ENCODE measurements around the gene PTPDC1.

The PTPDC1 gene

GRCh38 chr9:94082553-94082952 lies 1.7 kb upstream of the PTPDC1 start:
- H3K4me1 ChIP-seq (ENCODE audit: control insufficient read depth, insufficient read depth, low read depth, low read length), result peaks cover 7% of the 10 kb centered on the region
- no peak overlapping the region for H3K4me3 ChIP-seq (ENCODE audit: insufficient read depth in 1 of 2, low read depth in 1 of 2, low read length in 2 of 2)
- no peak for DNase-seq
- no peak overlapping the region for H3K23ac ChIP-seq (ENCODE audit: low read length in 2 of 2)
- no peak overlapping the region for H2AFZ ChIP-seq (ENCODE audit: low read depth, low read length)
- no peak overlapping the region for H3K27ac ChIP-seq (ENCODE audit: low read length, poor library complexity, severe bottlenecking)
- 80% methylated on average over 3 of the region's 3 CpGs for WGBS
- H3K4ac ChIP-seq (ENCODE audit: low read depth in 1 of 2, low read length in 2 of 2), result no peak overlapping the region
- H3K4me2 ChIP-seq (ENCODE audit: low read length, poor library complexity, severe bottlenecking), result no peak overlapping the region
- H2BK12ac ChIP-seq (ENCODE audit: low read length in 2 of 2), result no peak overlapping the region
- H3K27me3 ChIP-seq (ENCODE audit: control insufficient read depth in 1 of 2, insufficient read depth in 1 of 2, low read length in 2 of 2), result no peaks in the 10 kb centered on the region
- no peak overlapping the region for H3K18ac ChIP-seq (ENCODE audit: low read depth in 1 of 2, low read length in 2 of 2)
- H3K79me1 ChIP-seq (replicated peaks; ENCODE audit: low read length, poor library complexity, severe bottlenecking), result peaks cover 7% of the 10 kb centered on the region
- no peak overlapping the region for H4K91ac ChIP-seq (ENCODE audit: low read length)
- H3K9me3 ChIP-seq (ENCODE audit: control insufficient read depth, low read length), result no peaks in the 10 kb centered on the region
- H2BK15ac ChIP-seq (ENCODE audit: low read depth, poor library complexity, severe bottlenecking), result no peak overlapping the region
- H3K36me3 ChIP-seq (ENCODE audit: control insufficient read depth in 1 of 2, insufficient read depth in 2 of 2, low read depth in 1 of 2, low read length in 2 of 2), result peaks cover 4 to 18% of the 10 kb centered on the region in 2 experiments
- no peak overlapping the region for H3K9ac ChIP-seq (ENCODE audit: low read length)
- no peak overlapping the region for H4K8ac ChIP-seq (ENCODE audit: low read length)
- no peak overlapping the region for H2AK5ac ChIP-seq (ENCODE audit: low read length, severe bottlenecking)
- no peak overlapping the region for H2BK5ac ChIP-seq (ENCODE audit: low read depth, low read length, poor library complexity, severe bottlenecking)
- H3K14ac ChIP-seq (ENCODE audit: low read length in 2 of 2), result no peak overlapping the region
- H2BK120ac ChIP-seq (ENCODE audit: low read depth, low read length), result no peak overlapping the region

DNA sequence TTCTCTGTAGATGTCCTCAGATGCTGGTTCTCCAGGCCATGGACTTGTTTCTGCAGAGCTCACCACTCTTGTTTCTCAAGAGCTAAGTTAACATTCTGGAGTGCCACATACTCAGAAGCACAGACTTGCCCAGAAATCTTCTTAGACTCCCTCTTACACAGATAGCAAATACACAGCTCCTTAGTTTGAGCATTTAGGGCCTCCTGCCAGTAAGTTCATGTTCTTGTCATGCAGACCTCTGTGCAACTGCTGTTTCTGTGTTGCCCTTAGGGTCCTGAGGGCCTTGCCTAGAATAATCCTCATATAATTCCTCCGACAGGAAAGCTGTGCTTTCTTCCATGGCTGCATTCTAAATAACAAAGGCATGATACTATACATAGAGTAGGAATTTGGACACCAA lies 1.3 kb upstream of the PTPDC1 start:
- Histone ChIP-seq H3K4me1 (ENCODE audit: control insufficient read depth, insufficient read depth, low read depth, low read length) (peaks cover 7% of the 10 kb centered on the region), H4K91ac (ENCODE audit: low read length) (no peak overlapping the region), H3K9ac (ENCODE audit: low read length) (no peak overlapping the region), H2BK5ac (ENCODE audit: low read depth, low read length, poor library complexity, severe bottlenecking) (no peak overlapping the region), H3K27me3 (ENCODE audit: control insufficient read depth in 1 of 2, insufficient read depth in 1 of 2, low read length in 2 of 2) (no peaks in the 10 kb centered on the region), H2BK120ac (ENCODE audit: low read depth, low read length) (no peak overlapping the region), H3K79me1 (replicated peaks; ENCODE audit: low read length, poor library complexity, severe bottlenecking) (peaks cover 7% of the 10 kb centered on the region), H3K27ac (ENCODE audit: low read length, poor library complexity, severe bottlenecking) (no peak overlapping the region), H3K4me3 (ENCODE audit: insufficient read depth in 1 of 2, low read depth in 1 of 2, low read length in 2 of 2) (no peak overlapping the region), H3K36me3 (ENCODE audit: control insufficient read depth in 1 of 2, insufficient read depth in 2 of 2, low read depth in 1 of 2, low read length in 2 of 2) (peaks cover 4 to 14% of the 10 kb centered on the region in 2 experiments), H3K4me2 (ENCODE audit: low read length, poor library complexity, severe bottlenecking) (no peak overlapping the region), H3K9me3 (ENCODE audit: control insufficient read depth, low read length) (no peaks in the 10 kb centered on the region), H3K23ac (ENCODE audit: low read length in 2 of 2) (no peak overlapping the region), H2AFZ (ENCODE audit: low read depth, low read length) (no peak overlapping the region), H2AK5ac (ENCODE audit: low read length, severe bottlenecking) (no peak overlapping the region), H2BK12ac (ENCODE audit: low read length in 2 of 2) (no peak overlapping the region), H4K8ac (ENCODE audit: low read length) (peak overlapping the region; percentile 19), H3K14ac (ENCODE audit: low read length in 2 of 2) (no peak overlapping the region), H3K18ac (ENCODE audit: low read depth in 1 of 2, low read length in 2 of 2) (no peak overlapping the region), H3K4ac (ENCODE audit: low read depth in 1 of 2, low read length in 2 of 2) (no peak overlapping the region), H2BK15ac (ENCODE audit: low read depth, poor library complexity, severe bottlenecking) (no peak overlapping the region)
- peak; percentile 31 for DNase-seq
- no CpG with 5 or more reads among the region's 1 CpG for WGBS

DNA sequence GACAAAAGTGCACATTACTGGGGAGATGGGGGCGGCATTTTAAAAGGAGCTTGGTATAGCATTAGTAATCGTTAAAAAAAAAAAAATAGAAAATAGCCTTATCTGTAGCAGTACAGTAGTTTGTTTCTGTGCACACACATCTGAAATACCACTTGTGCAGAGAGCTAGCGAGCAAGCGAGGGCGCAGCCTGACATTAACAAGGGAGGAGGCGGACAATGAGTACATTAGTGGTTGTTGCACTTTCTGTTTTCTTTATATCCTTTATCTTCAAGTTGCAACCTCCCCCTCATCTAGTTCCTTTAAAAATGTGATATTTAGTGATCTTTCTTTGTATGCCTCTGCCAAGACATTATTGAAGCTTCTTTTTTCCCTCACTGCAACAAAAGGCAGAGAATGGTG lies 880 bp upstream of the PTPDC1 start:
- Histone ChIP-seq H2AFZ (ENCODE audit: low read depth, low read length) (no peak overlapping the region), H3K9me3 (ENCODE audit: control insufficient read depth, low read length) (no peaks in the 10 kb centered on the region), H3K18ac (ENCODE audit: low read depth in 1 of 2, low read length in 2 of 2) (no peak overlapping the region), H2BK5ac (ENCODE audit: low read depth, low read length, poor library complexity, severe bottlenecking) (no peak overlapping the region), H3K27me3 (ENCODE audit: control insufficient read depth in 1 of 2, insufficient read depth in 1 of 2, low read length in 2 of 2) (no peaks in the 10 kb centered on the region), H2BK120ac (ENCODE audit: low read depth, low read length) (no peak overlapping the region), H3K36me3 (ENCODE audit: control insufficient read depth in 1 of 2, insufficient read depth in 2 of 2, low read depth in 1 of 2, low read length in 2 of 2) (peaks cover 4 to 16% of the 10 kb centered on the region in 2 experiments), H3K23ac (ENCODE audit: low read length in 2 of 2) (no peak overlapping the region), H4K8ac (ENCODE audit: low read length) (no peak overlapping the region), H3K4me2 (ENCODE audit: low read length, poor library complexity, severe bottlenecking) (no peak overlapping the region), H2AK5ac (ENCODE audit: low read length, severe bottlenecking) (no peak overlapping the region), H2BK12ac (ENCODE audit: low read length in 2 of 2) (no peak overlapping the region), H3K4me1 (ENCODE audit: control insufficient read depth, insufficient read depth, low read depth, low read length) (peaks cover 7% of the 10 kb centered on the region), H2BK15ac (ENCODE audit: low read depth, poor library complexity, severe bottlenecking) (no peak overlapping the region), H3K4ac (ENCODE audit: low read depth in 1 of 2, low read length in 2 of 2) (no peak overlapping the region), H3K79me1 (replicated peaks; ENCODE audit: low read length, poor library complexity, severe bottlenecking) (peaks cover 7% of the 10 kb centered on the region), H3K27ac (ENCODE audit: low read length, poor library complexity, severe bottlenecking) (no peak overlapping the region), H3K14ac (ENCODE audit: low read length in 2 of 2) (no peak overlapping the region), H3K4me3 (ENCODE audit: insufficient read depth in 1 of 2, low read depth in 1 of 2, low read length in 2 of 2) (no peak overlapping the region), H3K9ac (ENCODE audit: low read length) (peak overlapping the region; percentile 34), H4K91ac (ENCODE audit: low read length) (no peak overlapping the region)
- WGBS, result 91% methylated on average over 4 of the region's 6 CpGs
- DNase-seq, result no peak

GRCh38 chr9:94085062-94085639 lies 887 bp downstream of the PTPDC1 start:
- Histone ChIP-seq H4K91ac (ENCODE audit: low read length) (no peak overlapping the region), H2AK5ac (ENCODE audit: low read length, severe bottlenecking) (no peak overlapping the region), H3K9me3 (ENCODE audit: control insufficient read depth, low read length) (no peaks in the 10 kb centered on the region), H2BK12ac (ENCODE audit: low read length in 2 of 2) (no peak overlapping the region), H3K4me1 (ENCODE audit: control insufficient read depth, insufficient read depth, low read depth, low read length) (peaks cover 7% of the 10 kb centered on the region), H3K36me3 (ENCODE audit: control insufficient read depth in 1 of 2, insufficient read depth in 2 of 2, low read depth in 1 of 2, low read length in 2 of 2) (peaks cover 0 to 16% of the 10 kb centered on the region in 2 experiments), H3K23ac (ENCODE audit: low read length in 2 of 2) (no peak overlapping the region), H2BK5ac (ENCODE audit: low read depth, low read length, poor library complexity, severe bottlenecking) (no peak overlapping the region), H2AFZ (ENCODE audit: low read depth, low read length) (no peak overlapping the region), H3K4ac (ENCODE audit: low read depth in 1 of 2, low read length in 2 of 2) (no peak overlapping the region), H3K27me3 (ENCODE audit: control insufficient read depth in 1 of 2, insufficient read depth in 1 of 2, low read length in 2 of 2) (no peaks in the 10 kb centered on the region), H3K4me2 (ENCODE audit: low read length, poor library complexity, severe bottlenecking) (peak overlapping the region; percentile 65), H3K4me3 (ENCODE audit: insufficient read depth in 1 of 2, low read depth in 1 of 2, low read length in 2 of 2) (no peak overlapping the region), H3K79me1 (replicated peaks; ENCODE audit: low read length, poor library complexity, severe bottlenecking) (peaks cover 2% of the 10 kb centered on the region), H3K27ac (ENCODE audit: low read length, poor library complexity, severe bottlenecking) (no peak overlapping the region), H4K8ac (ENCODE audit: low read length) (no peak overlapping the region), H3K9ac (ENCODE audit: low read length) (no peak overlapping the region), H3K14ac (ENCODE audit: low read length in 2 of 2) (no peak overlapping the region), H2BK120ac (ENCODE audit: low read depth, low read length) (no peak overlapping the region), H3K18ac (ENCODE audit: low read depth in 1 of 2, low read length in 2 of 2) (no peak overlapping the region), H2BK15ac (ENCODE audit: low read depth, poor library complexity, severe bottlenecking) (no peak overlapping the region)
- WGBS, result 64% methylated on average over 6 of the region's 6 CpGs
- peak; percentile 46 for DNase-seq
